Endothelial cell (in vitro differentiated cells): ENCODE results near the gene MPP2. TPM values are rescaled to one million over a fixed set of nuclear protein-coding genes. Genes with fewer than 3 reads are reported as not detected.

Experiments
- DNase-seq: peaks from one replicate; pipeline ENCODE4 v3.0.0; 2021; ENCODE audit warnings: low spot score
- H3K27ac Mint-ChIP-seq: one replicate; pipeline ENCODE4 v1.8.0; 2021; ENCODE audit warnings: mixed read lengths, inconsistent platforms; ENCODE audit not compliant: unreplicated experiment
- H3K27me3 Mint-ChIP-seq: one replicate; pipeline ENCODE4 v1.8.0; 2021; ENCODE audit warnings: mild to moderate bottlenecking, moderate library complexity, mixed read lengths, inconsistent platforms; ENCODE audit not compliant: unreplicated experiment
- H3K36me3 Mint-ChIP-seq: one replicate; pipeline ENCODE4 v1.8.0; 2021; ENCODE audit warnings: mild to moderate bottlenecking, low read depth, mixed read lengths, inconsistent platforms; ENCODE audit not compliant: unreplicated experiment
- H3K4me1 Mint-ChIP-seq: one replicate; pipeline ENCODE4 v1.8.0; 2021; ENCODE audit warnings: mild to moderate bottlenecking, mixed read lengths, inconsistent platforms; ENCODE audit not compliant: unreplicated experiment
- H3K4me3 Mint-ChIP-seq: one replicate; pipeline ENCODE4 v1.8.0; 2021; ENCODE audit warnings: mild to moderate bottlenecking, mixed read lengths, inconsistent platforms; ENCODE audit not compliant: unreplicated experiment
- H3K9me3 Mint-ChIP-seq: one replicate; pipeline ENCODE4 v1.8.0; 2021; ENCODE audit warnings: mixed read lengths, inconsistent platforms; ENCODE audit not compliant: unreplicated experiment
- CTCF ChIP-seq: fragments of 200-600 bp; sonication (generic); IDR thresholded peaks from one replicate; pipeline ENCODE4 v1.5.0; 2021; ENCODE audit warnings: antibody characterized with exemption; ENCODE audit not compliant: unreplicated experiment
- total RNA-seq: library from RNA; stranded (reverse); fragmentation: NEBNext Ultra II Directional; extraction: Animal tissue kit (Norgen Biotek cat#: 25700); gene quantifications from one replicate; pipeline ENCODE4 v1.2.1, GENCODE V29; 2021; ENCODE audit not compliant: unreplicated experiment

MPP2 gene
- total RNA-seq, 1 donor from 2014 or later: 8.4 TPM

GRCh38 chr17:43938838-43939182 is 31.5 kb upstream of the MPP2 start:
- DNase-seq: no peak
- no peak for TF ChIP-seq CTCF
- H3K4me1 Mint-ChIP-seq: no peaks in the 10 kb centered on the region
- no peak overlapping the region for H3K27ac Mint-ChIP-seq
- peaks cover 9% of the 10 kb centered on the region for H3K27me3 Mint-ChIP-seq
- H3K9me3 Mint-ChIP-seq: no peaks in the 10 kb centered on the region
- H3K36me3 Mint-ChIP-seq: peaks cover 3% of the 10 kb centered on the region
- H3K4me3 Mint-ChIP-seq: no peak overlapping the region

GRCh38 chr17:43936434-43936833 is 29.1 kb upstream of the MPP2 start:
- H3K36me3 Mint-ChIP-seq: peaks cover 3% of the 10 kb centered on the region
- H3K27ac Mint-ChIP-seq: no peak overlapping the region
- no peaks in the 10 kb centered on the region for H3K4me1 Mint-ChIP-seq
- peaks cover 6% of the 10 kb centered on the region for H3K27me3 Mint-ChIP-seq
- no peak for TF ChIP-seq CTCF
- DNase-seq: no peak
- H3K4me3 Mint-ChIP-seq: no peak overlapping the region
- no peaks in the 10 kb centered on the region for H3K9me3 Mint-ChIP-seq

GRCh38 chr17:43935926-43936261 is 28.6 kb upstream of the MPP2 start:
- no peaks in the 10 kb centered on the region for H3K4me1 Mint-ChIP-seq
- no peak overlapping the region for H3K4me3 Mint-ChIP-seq
- DNase-seq: no peak
- H3K27ac Mint-ChIP-seq: no peak overlapping the region
- TF ChIP-seq CTCF: no peak
- H3K9me3 Mint-ChIP-seq: no peaks in the 10 kb centered on the region
- H3K27me3 Mint-ChIP-seq: peaks cover 6% of the 10 kb centered on the region
- peaks cover 3% of the 10 kb centered on the region for H3K36me3 Mint-ChIP-seq

- TF ChIP-seq CTCF: no peak
- no peaks in the 10 kb centered on the region for H3K4me1 Mint-ChIP-seq
- no peaks in the 10 kb centered on the region for H3K9me3 Mint-ChIP-seq
- peaks cover 3% of the 10 kb centered on the region for H3K36me3 Mint-ChIP-seq
- peaks cover 6% of the 10 kb centered on the region for H3K27me3 Mint-ChIP-seq
- no peak for DNase-seq
- H3K4me3 Mint-ChIP-seq: no peak overlapping the region
- no peak overlapping the region for H3K27ac Mint-ChIP-seq
Measured at GRCh38 chr17:43935204-43935925, 28.0 kb upstream of the MPP2 start.

- Mint-ChIP-seq H3K36me3 (no peaks in the 10 kb centered on the region), H3K4me1 (peaks cover 2% of the 10 kb centered on the region), H3K27me3 (peaks cover 6% of the 10 kb centered on the region), H3K27ac (no peak overlapping the region), H3K9me3 (no peaks in the 10 kb centered on the region), H3K4me3 (no peak overlapping the region)
- DNase-seq: no peak
- no peak for TF ChIP-seq CTCF
Measured at GRCh38 chr17:43932923-43933322, 25.6 kb upstream of the MPP2 start.
